PC-3 (cell line): Measurements from ENCODE around the gene PCYOX1L. TPM values are rescaled to one million over a fixed set of nuclear protein-coding genes. Genes with fewer than 3 reads are reported as not detected.
A peak's percentile ranks its signal among the peaks of the same experiment; 100 is the strongest.

Experiments
- ATAC-seq: fragments of 200-7000 bp; cut with Tn5 transposase; 2 replicates; pipeline ENCODE4 v1.9.1; 2020; ENCODE audit warnings: mild to moderate bottlenecking, moderate library complexity
- BruUV-seq: library from RNA; stranded (reverse); fragments of 400-500 nt; replicated peaks from 2 replicates; lab custom pipeline; 2021; lab: Mats Ljungman, UMichigan
- CTCF ChIA-PET: fragments of 300-600 bp; sonication (Branson Sonifier 250); formaldehyde crosslinking; loops from one replicate; lab custom pipeline; 2022; ENCODE audit warnings: antibody characterized with exemption; lab: Charles Lee
- POLR2A ChIA-PET: fragments of 300-600 bp; sonication (Branson Sonifier 250); formaldehyde crosslinking; loops from one replicate; lab custom pipeline; 2022; ENCODE audit warnings: antibody characterized with exemption; ENCODE audit not compliant: unreplicated experiment; lab: Charles Lee
- DNase-seq: peaks from one replicate; pipeline ENCODE4 v3.0.0-alpha.2; 2015
- H2AFZ ChIP-seq: fragments of 300-600 bp; sonication (generic); 2 replicates; pipeline ENCODE4 v1.6.0; 2016; ENCODE audit warnings: antibody characterized with exemption, low read length
- H3F3A ChIP-seq: fragments of 300-600 bp; sonication (generic); one replicate; pipeline ENCODE4 v1.6.0; 2017; ENCODE audit warnings: antibody characterized with exemption, low read length, control low read depth, mild to moderate bottlenecking; ENCODE audit not compliant: unreplicated experiment
- H3K27ac ChIP-seq: fragments of 300-600 bp; sonication (generic); 2 replicates; pipeline ENCODE4 v1.5.1; 2016; ENCODE audit warnings: mild to moderate bottlenecking, low read length
- H3K27me3 ChIP-seq: fragments of 300-600 bp; sonication (generic); 2 replicates; pipeline ENCODE4 v1.6.1; 2016; ENCODE audit warnings: low read length, mixed read lengths
- H3K36me3 ChIP-seq: fragments of 300-600 bp; sonication (generic); 2 replicates; pipeline ENCODE4 v1.6.1; 2016; ENCODE audit warnings: low read depth, mixed run types, low read length, mixed read lengths
- H3K4me1 ChIP-seq: fragments of 300-600 bp; sonication (generic); 2 replicates; pipeline ENCODE4 v1.5.1; 2016; ENCODE audit warnings: low read length; ENCODE audit not compliant: insufficient read depth
- H3K4me2 ChIP-seq: fragments of 300-600 bp; sonication (generic); 2 replicates; pipeline ENCODE4 v1.6.0; 2016; ENCODE audit warnings: low read length
- H3K4me3 ChIP-seq: fragments of 300-600 bp; sonication (generic); 2 replicates; pipeline ENCODE4 v1.5.1; 2016; ENCODE audit warnings: mild to moderate bottlenecking, low read length, mixed read lengths
- H3K79me2 ChIP-seq: fragments of 300-600 bp; sonication (generic); 2 replicates; pipeline ENCODE4 v1.6.1; 2017; ENCODE audit warnings: low read length, mixed read lengths
- H3K9ac ChIP-seq: fragments of 300-600 bp; sonication (generic); 2 replicates; pipeline ENCODE4 v1.6.0; 2016; ENCODE audit warnings: mild to moderate bottlenecking, low read length
- H3K9me2 ChIP-seq: fragments of 300-600 bp; sonication (generic); replicated peaks from 2 replicates; pipeline ENCODE4 v1.6.1; 2016; ENCODE audit warnings: mixed run types, low read length, mixed read lengths
- H3K9me3 ChIP-seq: fragments of 300-600 bp; sonication (generic); 2 replicates; pipeline ENCODE4 v1.6.1; 2016; ENCODE audit warnings: low read length, mixed read lengths
- H4K20me1 ChIP-seq: fragments of 300-600 bp; sonication (generic); 2 replicates; pipeline ENCODE4 v1.6.1; 2016; ENCODE audit warnings: low read length, mixed read lengths
- CTCF ChIP-seq: fragments of 300-600 bp; sonication (generic); conservative IDR thresholded peaks from 2 replicates; pipeline ENCODE4 v1.5.1; 2017; ENCODE audit warnings: antibody characterized with exemption, low read depth, mild to moderate bottlenecking, low read length
- EZH2 ChIP-seq: fragments of 300-600 bp; sonication (generic); IDR thresholded peaks from one replicate; pipeline ENCODE4 v1.6.1; 2017; ENCODE audit warnings: antibody characterized with exemption, mild to moderate bottlenecking, low read length; ENCODE audit not compliant: unreplicated experiment
- EZH2phosphoT487 ChIP-seq: fragments of 300-600 bp; sonication (generic); IDR thresholded peaks from 2 replicates; pipeline ENCODE4 v1.6.1; 2018; ENCODE audit warnings: mild to moderate bottlenecking, antibody characterized with exemption, low read length, borderline replicate concordance
- intact Hi-C: fragments of 100-400 bp; cut with micrococcal nuclease; formaldehyde crosslinking; loops from 2 replicates; pipeline ENCODE4 v1.9.0; 2023
- total RNA-seq: library from RNA; depleted of rRNA; stranded (reverse); fragments of >200 nt; gene quantifications from 2 replicates; pipeline ENCODE4 v1.2.3, GENCODE V29; 2014

Gene PCYOX1L
- total RNA-seq, 1 experiment from 2014 or later, result 12.8 TPM

DNA sequence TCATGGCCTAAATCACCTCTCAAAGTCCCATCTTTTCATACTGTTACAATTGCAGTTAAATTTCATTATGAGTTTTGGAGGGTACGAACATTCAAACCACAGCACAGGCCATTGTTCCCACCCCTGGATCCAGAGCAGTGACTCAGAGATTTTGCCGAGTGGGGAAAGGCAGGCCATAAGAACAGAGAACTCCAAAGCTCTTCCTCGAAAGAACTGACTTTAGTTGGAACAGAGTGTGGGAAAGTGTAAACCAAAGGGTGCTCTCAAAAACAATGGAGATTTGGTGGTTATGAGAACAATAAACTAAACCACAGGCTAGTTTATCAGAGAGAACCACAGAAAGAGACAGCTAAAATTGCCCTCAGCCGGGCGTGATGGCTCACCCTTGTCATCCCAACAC lies 32.0 kb upstream of the PCYOX1L start:
- Histone ChIP-seq H3K27me3 (no peaks in the 10 kb centered on the region), H3F3A (no peaks in the 10 kb centered on the region), H3K9ac (no peak overlapping the region), H3K4me3 (no peak overlapping the region), H3K9me2 (no peaks in the 10 kb centered on the region), H3K79me2 (no peaks in the 10 kb centered on the region), H3K9me3 (no peaks in the 10 kb centered on the region), H3K36me3 (no peaks in the 10 kb centered on the region), H3K4me1 (peaks cover 10% of the 10 kb centered on the region), H3K27ac (no peak overlapping the region), H3K4me2 (no peak overlapping the region), H4K20me1 (no peaks in the 10 kb centered on the region), H2AFZ (no peak overlapping the region)
- ATAC-seq (no peak), DNase-seq (no peak)
- CTCF ChIA-PET, result interaction anchor here (0.7 kb wide), 1 partner anchor 78 kb away, joined by 6 read pairs; no protein-coding TSS in a partner anchor
- BruUV-seq, result no TSS peak
- TF ChIP-seq EZH2phosphoT487 (no peak), CTCF (no peak)
- POLR2A ChIA-PET, result no interaction called here
- intact Hi-C loops, result loop anchor here (10.0 kb wide), 1 partner anchor 61 kb away; no protein-coding TSS in a partner anchor

- Histone ChIP-seq H3K27ac (no peak overlapping the region), H3K36me3 (no peaks in the 10 kb centered on the region), H3K79me2 (no peaks in the 10 kb centered on the region), H3K4me1 (peaks cover 5% of the 10 kb centered on the region), H3F3A (no peaks in the 10 kb centered on the region), H3K9me3 (no peaks in the 10 kb centered on the region), H3K9ac (no peak overlapping the region), H4K20me1 (no peaks in the 10 kb centered on the region), H3K4me3 (no peak overlapping the region), H3K4me2 (no peak overlapping the region), H2AFZ (no peak overlapping the region), H3K9me2 (no peaks in the 10 kb centered on the region), H3K27me3 (no peaks in the 10 kb centered on the region)
- ChIA-PET POLR2A (no interaction called here), CTCF (interaction anchor here (0.7 kb wide), 1 partner anchor 78 kb away, joined by 6 read pairs; no protein-coding TSS in a partner anchor)
- TF ChIP-seq CTCF, result no peak
- TF ChIP-seq EZH2, result no peak
- no peak for TF ChIP-seq EZH2phosphoT487
- ATAC-seq (peak; percentile 86), DNase-seq (peak; percentile 66)
- intact Hi-C loops, result loop anchor here (10.0 kb wide), 1 partner anchor 62 kb away; no protein-coding TSS in a partner anchor
- no TSS peak for BruUV-seq
Measured at GRCh38 chr5:149326611-149327010, 31.2 kb upstream of the PCYOX1L start.

- H3K4me1 ChIP-seq, result peaks cover 5% of the 10 kb centered on the region
- no peaks in the 10 kb centered on the region for H3K79me2 ChIP-seq
- H3F3A ChIP-seq, result no peaks in the 10 kb centered on the region
- H3K27me3 ChIP-seq, result no peaks in the 10 kb centered on the region
- no peak overlapping the region for H2AFZ ChIP-seq
- H3K9ac ChIP-seq, result no peak overlapping the region
- no peaks in the 10 kb centered on the region for H3K36me3 ChIP-seq
- H4K20me1 ChIP-seq, result no peaks in the 10 kb centered on the region
- no peak overlapping the region for H3K4me3 ChIP-seq
- H3K4me2 ChIP-seq, result no peak overlapping the region
- no peaks in the 10 kb centered on the region for H3K9me3 ChIP-seq
- DNase-seq (no peak), ATAC-seq (no peak)
- ChIA-PET CTCF (no interaction called here), POLR2A (no interaction called here)
- no peaks in the 10 kb centered on the region for H3K9me2 ChIP-seq
- TF ChIP-seq EZH2phosphoT487 (no peak), CTCF (no peak), EZH2 (no peak)
- H3K27ac ChIP-seq, result no peak overlapping the region
- intact Hi-C loops, result loop anchor here (10.0 kb wide), 1 partner anchor 63 kb away; no protein-coding TSS in a partner anchor
- BruUV-seq, result no TSS peak
Measured at GRCh38 chr5:149328177-149328576, 29.7 kb upstream of the PCYOX1L start.
